ENCODE results near the gene CEP295NL. TPM values are rescaled to one million over a fixed set of nuclear protein-coding genes. Genes with fewer than 3 reads are reported as not detected.
"Not testable (repeated sequence)": the region's sequence is repeated elsewhere in the genome, so short reads cannot be mapped to it uniquely, and the experiment has no call there.

CEP295NL gene
- total RNA-seq, 6 experiments from 2014 or later = 0.85 to 2.7 (median 1.6) TPM

DNA sequence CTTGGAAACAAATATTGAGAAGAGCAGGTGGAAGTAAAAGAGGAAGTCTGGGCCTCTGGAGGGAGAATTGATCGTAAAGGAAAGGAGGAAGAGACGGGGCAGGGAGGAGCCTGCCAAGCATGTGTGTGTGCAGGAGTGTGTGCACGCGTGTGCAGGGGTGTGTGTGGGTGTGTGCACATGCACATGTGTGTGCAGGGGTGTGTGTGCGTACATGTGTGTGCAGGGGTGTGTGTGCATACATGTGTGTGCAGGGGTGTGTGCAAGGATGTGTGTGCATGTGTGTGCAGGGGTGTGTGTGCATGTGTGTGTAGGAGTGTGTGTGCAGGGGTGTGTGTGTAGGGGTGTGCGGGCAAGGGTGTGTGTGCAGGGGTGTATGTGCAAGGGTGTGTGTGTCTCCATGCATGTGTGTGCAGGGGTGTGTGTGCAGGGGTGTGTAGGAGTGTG is 10.0 kb downstream of the CEP295NL start:
- H3K4me3 Mint-ChIP-seq = no peak overlapping the region
- H3K4me1 Mint-ChIP-seq (ENCODE audit: low read depth) = peaks cover 28% of the 10 kb centered on the region
- TF ChIP-seq, protein P1, sequence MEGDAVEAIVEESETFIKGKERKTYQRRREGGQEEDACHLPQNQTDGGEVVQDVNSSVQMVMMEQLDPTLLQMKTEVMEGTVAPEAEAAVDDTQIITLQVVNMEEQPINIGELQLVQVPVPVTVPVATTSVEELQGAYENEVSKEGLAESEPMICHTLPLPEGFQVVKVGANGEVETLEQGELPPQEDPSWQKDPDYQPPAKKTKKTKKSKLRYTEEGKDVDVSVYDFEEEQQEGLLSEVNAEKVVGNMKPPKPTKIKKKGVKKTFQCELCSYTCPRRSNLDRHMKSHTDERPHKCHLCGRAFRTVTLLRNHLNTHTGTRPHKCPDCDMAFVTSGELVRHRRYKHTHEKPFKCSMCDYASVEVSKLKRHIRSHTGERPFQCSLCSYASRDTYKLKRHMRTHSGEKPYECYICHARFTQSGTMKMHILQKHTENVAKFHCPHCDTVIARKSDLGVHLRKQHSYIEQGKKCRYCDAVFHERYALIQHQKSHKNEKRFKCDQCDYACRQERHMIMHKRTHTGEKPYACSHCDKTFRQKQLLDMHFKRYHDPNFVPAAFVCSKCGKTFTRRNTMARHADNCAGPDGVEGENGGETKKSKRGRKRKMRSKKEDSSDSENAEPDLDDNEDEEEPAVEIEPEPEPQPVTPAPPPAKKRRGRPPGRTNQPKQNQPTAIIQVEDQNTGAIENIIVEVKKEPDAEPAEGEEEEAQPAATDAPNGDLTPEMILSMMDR (IDR thresholded peaks at IDR 0.05) = no peak
- no peak overlapping the region for H3K27ac Mint-ChIP-seq
- H3K9me3 Mint-ChIP-seq = no peaks in the 10 kb centered on the region
- peaks cover 27% of the 10 kb centered on the region for H3K36me3 Mint-ChIP-seq (ENCODE audit: low read depth)
- no peak for DNase-seq
- H3K27me3 Mint-ChIP-seq (ENCODE audit: insufficient read depth) = peaks cover 4% of the 10 kb centered on the region

DNA sequence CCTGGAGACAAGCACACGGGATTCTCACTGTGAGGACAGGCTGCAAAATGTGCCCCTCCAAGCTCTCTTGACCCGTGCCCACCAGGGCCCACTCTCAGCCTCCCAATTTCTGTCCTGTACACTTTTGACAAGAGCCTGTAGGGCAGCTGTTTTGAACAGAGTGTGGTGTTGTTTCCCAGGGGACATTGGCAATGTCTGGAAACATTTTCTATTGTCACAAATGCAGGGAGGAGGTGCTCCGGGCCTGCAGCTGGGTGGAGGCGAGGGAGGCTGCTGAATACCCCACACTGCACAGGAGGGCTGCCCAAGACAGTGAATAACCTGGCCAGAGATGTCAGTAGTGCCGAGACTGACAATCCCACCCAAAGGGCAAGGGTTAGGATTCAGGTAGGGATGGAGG is 10.5 kb downstream of the CEP295NL start:
- TF ChIP-seq, protein P1 (IDR thresholded peaks at IDR 0.05) = no peak
- Mint-ChIP-seq H3K4me1 (ENCODE audit: low read depth) (peaks cover 24% of the 10 kb centered on the region), H3K27me3 (ENCODE audit: insufficient read depth) (peaks cover 4% of the 10 kb centered on the region), H3K27ac (no peak overlapping the region), H3K9me3 (no peaks in the 10 kb centered on the region), H3K4me3 (no peak overlapping the region), H3K36me3 (ENCODE audit: low read depth) (peaks cover 31% of the 10 kb centered on the region)
- DNase-seq = no peak

DNA sequence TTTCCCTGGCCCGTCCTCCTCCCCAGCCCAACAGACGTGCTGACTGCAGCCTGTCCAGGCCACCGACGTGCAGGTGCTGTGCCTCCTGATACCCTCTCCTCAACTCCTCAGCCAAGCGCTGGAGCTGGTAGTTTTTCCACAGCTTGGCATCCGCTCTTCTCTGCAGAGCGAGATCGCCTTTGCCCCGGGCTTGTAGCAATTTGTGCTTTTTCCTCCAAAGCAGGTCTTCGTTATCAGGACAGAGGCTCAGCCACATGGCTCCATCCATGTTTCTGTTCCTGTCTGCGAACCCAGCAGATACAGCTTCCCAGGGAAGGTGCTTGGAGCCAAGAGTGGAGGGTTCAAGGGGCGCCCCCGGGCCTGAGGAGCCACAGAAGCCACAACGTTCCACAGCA is 10.9 kb downstream of the CEP295NL start:
- TF ChIP-seq, protein P1 (IDR thresholded peaks at IDR 0.05) = no peak
- Mint-ChIP-seq H3K27me3 (ENCODE audit: insufficient read depth) (peaks cover 4% of the 10 kb centered on the region), H3K4me1 (ENCODE audit: low read depth) (peaks cover 20% of the 10 kb centered on the region), H3K4me3 (no peak overlapping the region), H3K27ac (no peak overlapping the region), H3K9me3 (no peaks in the 10 kb centered on the region), H3K36me3 (ENCODE audit: low read depth) (peaks cover 31% of the 10 kb centered on the region)
- DNase-seq = no peak

DNA sequence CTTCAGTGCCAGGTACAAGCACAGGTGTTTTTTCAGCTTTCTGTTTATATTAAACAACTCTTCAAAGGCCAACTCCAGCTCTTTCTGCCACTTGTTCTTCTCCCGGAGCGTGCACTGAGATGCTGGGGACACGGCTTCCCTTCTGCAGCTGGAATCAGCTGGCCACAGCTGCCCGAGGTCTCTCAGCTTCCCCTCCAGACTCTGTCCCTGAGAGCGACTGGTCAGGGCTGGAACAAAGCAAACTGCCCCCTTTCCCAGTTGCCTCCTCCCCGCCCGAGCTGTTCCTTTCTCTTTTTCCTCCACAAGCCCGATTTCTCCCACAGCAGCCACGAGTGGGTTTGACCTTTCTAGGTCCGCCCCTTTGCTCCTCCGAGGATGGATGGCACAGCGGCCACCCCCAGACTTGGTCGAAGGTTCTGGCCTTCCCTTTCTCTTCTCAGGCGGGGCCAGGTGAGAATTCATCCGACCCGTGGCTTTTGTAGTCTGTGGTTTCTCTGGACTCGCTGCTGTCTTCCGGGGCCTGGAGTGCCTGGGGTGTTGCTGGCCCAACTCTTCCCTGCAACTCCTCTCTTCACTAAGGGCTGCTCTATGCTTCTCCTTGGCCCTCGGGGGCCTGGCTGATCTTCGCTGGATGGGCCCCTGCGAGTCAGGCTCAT is 11.5 kb downstream of the CEP295NL start:
- H3K27ac Mint-ChIP-seq = peak overlapping the region; percentile 29; the same call in 1 of the 2 replicates

DNA sequence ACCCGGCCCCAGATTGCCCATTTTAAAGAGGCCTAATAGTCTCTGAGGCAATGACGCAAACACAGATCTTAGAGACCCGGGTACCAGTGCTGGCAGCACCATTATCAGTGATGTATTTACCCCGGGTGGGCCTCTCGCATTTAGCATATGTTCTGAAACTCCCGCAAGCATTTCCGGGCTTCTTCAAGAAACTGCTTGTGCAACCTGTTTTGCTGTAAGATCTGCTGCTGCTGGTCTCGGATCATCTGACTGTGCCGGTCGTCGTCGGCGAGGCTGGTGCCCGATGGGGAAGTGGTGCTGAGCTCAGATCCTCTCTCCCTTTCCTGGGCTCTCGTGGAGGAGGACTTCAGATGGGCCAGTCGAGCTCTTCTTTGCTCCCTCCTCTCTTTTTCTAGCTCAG is 12.5 kb downstream of the CEP295NL start:
- no peak overlapping the region for H3K27ac Mint-ChIP-seq
- peaks cover 35% of the 10 kb centered on the region for H3K4me1 Mint-ChIP-seq (ENCODE audit: low read depth)
- TF ChIP-seq, protein P1 (IDR thresholded peaks at IDR 0.05) = no peak
- peaks cover 31% of the 10 kb centered on the region for H3K36me3 Mint-ChIP-seq (ENCODE audit: low read depth)
- DNase-seq = no peak
- H3K27me3 Mint-ChIP-seq (ENCODE audit: insufficient read depth) = peaks cover 10% of the 10 kb centered on the region
- H3K9me3 Mint-ChIP-seq = no peaks in the 10 kb centered on the region
- no peak overlapping the region for H3K4me3 Mint-ChIP-seq

More for the DNA sequence above, 11.5 kb downstream of the CEP295NL start:
- Mint-ChIP-seq H3K4me3 (no peak overlapping the region; the same call in 1 of the 2 replicates), H3K4me1 (ENCODE audit: low read depth) (peaks cover 25% of the 10 kb centered on the region), H3K36me3 (ENCODE audit: low read depth) (peaks cover 31% of the 10 kb centered on the region), H3K27me3 (ENCODE audit: insufficient read depth) (peaks cover 8% of the 10 kb centered on the region), H3K9me3 (no peaks in the 10 kb centered on the region)
- DNase-seq = no peak
- TF ChIP-seq, protein P1 (IDR thresholded peaks at IDR 0.05) = no peak

DNA sequence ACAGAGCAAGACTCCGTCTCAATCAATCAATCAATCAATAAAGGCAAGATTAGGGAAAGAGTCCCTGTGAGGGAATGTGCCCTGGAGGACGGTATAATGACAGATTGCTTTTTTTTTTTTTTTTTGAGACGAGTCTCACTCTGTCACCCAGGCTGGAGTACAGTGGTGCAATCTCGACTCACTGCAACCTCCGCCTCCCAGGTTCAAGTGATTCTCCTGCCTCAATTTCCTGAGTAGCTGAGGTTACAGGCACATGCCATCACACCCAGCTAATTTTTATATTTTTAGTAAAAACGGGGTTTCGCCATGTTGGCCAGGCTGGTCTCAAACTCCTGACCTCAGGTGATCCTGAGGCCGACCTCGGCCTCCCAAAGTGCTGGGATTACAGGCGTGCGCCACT is 12.9 kb downstream of the CEP295NL start:
- H3K9me3 Mint-ChIP-seq; DNase-seq; H3K27me3 Mint-ChIP-seq (ENCODE audit: insufficient read depth); H3K4me3 Mint-ChIP-seq: not testable (repeated sequence)
- H3K4me1 Mint-ChIP-seq (ENCODE audit: low read depth) = peaks cover 39% of the 10 kb centered on the region
- peaks cover 31% of the 10 kb centered on the region for H3K36me3 Mint-ChIP-seq (ENCODE audit: low read depth)
- peak overlapping the region; percentile 31; the same call in 1 of the 2 replicates for H3K27ac Mint-ChIP-seq

Data from HFFc6 (cell line).